ENCODE results near the gene RANBP3L.

The RANBP3L gene

GRCh38 chr5:36244076-36244475 is 57.6 kb downstream of the RANBP3L start:
- DNase-seq (ENCODE audit: low read depth, low spot score): no peak

- DNase-seq (ENCODE audit: low read depth, low spot score): no peak
Measured at GRCh38 chr5:36243653-36244052, 58.0 kb downstream of the RANBP3L start.

DNA sequence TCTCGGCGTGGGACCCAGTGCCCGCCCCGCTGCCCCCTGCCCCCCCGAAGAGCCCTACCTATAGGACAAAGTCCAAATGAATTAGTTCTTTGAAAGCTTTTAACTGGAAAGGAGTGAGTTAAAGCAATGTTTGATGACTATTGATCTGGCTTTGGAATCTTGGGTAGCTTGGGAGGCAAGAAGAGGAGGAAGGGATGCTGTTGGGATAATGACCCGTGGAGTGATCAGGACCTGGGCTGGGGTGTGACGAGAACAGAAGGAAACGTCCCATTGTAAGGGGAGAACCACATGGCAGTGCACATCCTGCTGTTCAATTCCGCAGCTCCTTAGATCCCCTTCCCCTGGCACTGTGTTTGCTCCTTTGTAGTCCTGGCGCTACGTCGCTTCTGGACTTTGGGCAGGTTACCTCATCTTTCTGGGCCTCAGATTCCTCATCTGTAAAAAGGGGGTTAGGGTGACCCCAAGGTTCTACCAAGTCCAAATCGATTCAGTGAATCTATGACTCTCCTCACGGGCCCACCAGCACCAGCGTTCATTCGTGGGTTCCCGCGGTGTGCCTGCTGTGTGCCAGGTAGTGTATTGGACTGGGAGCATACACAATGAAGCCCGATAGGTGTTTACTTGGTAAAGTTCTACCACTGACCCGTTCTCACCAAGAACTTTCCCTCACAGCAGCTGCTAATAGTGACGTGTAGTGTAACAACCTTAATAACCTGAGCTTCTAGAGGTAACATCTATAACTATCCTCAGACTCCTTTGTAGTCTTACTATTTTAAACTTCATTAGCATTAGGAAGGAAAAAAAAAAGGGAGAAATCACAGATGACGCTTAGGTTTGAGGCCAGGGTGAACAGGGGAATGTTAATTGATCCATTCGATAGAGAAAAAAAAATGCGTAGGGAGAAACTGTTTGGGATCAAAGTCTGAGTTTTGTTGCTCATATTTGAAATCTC is 58.9 kb downstream of the RANBP3L start:
- DNase-seq (ENCODE audit: low read depth, low spot score): no peak

GRCh38 chr5:36241631-36242533 is 59.8 kb downstream of the RANBP3L start, which contains the start of gene NADK2:
Gene NADK2 (minus strand): TSS chr5:36241925. CDS start chr5:36241798, 127 bp downstream.
- DNase-seq (ENCODE audit: low read depth, low spot score): peak; percentile 99

DNA sequence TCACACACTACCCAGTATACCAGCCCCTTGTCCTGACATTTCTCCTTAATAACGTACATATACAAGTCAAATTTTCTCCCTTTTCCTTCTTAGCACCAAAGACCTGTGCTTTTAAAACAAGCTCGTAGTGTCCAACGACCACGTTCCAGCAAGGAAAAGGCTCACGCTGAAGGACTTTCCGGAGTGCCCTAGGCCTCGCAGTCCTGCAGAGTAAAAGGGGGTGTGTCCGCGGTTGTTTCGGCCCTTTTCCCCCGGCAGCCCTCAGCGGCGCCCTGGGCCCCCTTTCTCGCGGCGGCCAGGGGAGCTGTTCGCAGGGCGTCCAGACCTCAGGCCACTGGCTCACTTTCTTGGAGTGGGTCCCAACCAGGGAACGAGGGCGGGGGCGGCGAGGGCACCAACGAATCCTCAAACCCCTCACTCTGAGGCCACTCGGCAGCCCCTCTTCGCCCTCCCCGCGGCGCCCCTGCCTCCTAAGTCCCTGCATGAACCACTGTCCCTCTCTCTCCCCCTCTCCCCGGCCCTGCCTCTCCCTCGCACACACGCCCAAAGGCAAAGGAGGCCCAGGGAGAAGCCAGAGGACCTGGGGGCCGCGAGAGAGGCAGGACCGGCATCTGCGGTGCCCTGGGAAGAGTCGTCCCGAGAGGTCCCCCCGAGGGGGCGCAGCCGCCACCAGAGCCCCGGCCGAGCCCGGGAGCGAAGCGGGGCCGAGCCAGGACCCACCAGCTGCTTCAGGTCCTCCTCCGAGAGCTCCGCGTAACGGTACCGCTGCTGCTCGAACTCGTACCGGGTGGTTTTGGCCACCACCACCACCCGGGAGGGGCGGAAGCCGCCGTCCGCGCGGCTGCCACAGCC is 60.7 kb downstream of the RANBP3L start:
- DNase-seq (ENCODE audit: low read depth, low spot score): peak; percentile 87

- no peak for DNase-seq (ENCODE audit: low read depth, low spot score)
Measured at GRCh38 chr5:36239370-36240293, 62.1 kb downstream of the RANBP3L start.

DNA sequence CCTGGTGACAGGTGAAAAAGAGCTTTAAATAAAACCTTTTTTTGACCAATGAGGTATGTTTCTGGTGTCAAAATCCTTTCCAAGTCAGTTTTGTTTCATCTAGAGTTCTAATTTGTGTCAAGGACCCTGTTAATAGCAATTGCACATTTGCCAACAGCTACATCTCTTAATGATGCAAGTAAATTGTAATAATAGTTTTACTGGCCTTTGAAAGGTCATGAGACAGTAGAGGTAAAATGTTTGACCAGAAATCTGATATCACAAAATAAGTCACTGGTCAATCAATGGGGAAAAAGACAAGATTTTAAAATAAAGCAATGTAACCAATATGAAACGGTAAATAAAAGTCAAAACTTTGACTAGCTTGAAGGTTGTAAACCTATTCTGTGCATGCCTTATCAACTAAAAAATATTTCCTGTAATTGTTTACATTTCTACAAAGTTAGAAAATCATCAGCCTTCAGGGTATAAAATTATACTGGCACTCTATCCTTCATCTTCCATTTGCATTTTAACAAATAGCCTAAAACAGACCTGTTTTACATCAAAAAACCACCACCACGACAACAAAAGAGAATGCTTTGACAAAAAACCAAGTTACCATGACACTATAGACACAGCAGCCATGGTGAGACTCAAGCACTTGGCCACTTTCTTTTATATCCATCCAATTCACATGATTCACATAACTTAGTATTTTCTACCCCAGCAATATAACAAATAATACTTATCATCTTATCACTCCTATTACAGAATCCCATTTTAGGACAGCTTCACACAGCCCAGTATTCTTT is 63.0 kb downstream of the RANBP3L start:
- DNase-seq (ENCODE audit: low read depth, low spot score): peak; percentile 1

DNA sequence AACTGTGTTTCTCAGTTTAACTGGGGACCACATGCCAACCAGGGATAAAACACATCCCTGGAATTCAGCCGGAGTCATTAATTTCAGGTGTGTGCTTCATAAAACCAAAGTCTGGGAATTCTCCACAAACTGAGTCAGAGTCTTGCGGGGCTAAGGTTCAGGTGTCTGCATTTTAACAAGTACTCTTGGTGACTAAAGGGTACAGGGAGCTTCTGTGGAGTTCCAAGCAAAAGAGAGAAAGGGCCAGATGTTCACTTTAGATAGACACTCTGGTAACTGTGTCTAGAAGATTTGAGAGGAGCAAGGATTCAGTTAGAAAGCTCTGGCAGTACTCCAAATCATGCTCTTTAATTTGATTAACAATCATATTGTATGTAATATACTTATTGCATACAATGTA is 64.0 kb downstream of the RANBP3L start:
- DNase-seq (ENCODE audit: low read depth, low spot score): peak; percentile 3

GRCh38 chr5:36236801-36237200 is 64.9 kb downstream of the RANBP3L start:
- no peak for DNase-seq (ENCODE audit: low read depth, low spot score)

- DNase-seq (ENCODE audit: low read depth, low spot score): no peak
Measured at GRCh38 chr5:36232533-36232932, 69.2 kb downstream of the RANBP3L start.

DNA sequence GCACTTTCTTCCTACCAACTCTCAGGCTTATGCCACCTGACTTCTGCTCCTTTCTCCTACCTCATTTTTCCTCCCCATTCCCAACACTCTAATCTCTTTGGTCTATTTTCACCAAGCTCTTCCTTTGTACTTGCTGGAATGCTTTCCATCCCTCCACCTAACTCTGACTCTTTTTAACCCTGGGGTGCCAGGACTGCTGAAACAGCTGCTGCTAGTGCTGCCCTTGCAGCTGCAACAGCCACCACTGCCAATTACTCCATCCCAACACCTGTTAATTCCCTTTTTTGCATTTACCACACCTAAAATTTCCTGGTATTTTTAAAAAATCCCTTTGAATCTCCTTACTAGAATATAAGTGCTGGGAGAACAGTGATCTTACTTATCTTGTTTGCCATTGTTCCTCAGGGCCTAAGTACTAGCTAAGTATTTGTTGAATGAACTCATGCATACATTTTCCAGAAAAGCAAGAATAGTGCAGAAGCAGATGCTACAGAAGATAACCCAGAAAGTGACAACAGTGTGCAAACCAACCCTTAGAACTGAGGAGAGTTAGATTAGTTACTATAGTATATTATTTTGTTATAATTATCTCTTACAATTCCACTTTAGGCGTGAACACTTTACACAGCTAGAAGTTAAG is 71.4 kb downstream of the RANBP3L start:
- no peak for DNase-seq (ENCODE audit: low read depth, low spot score)

- DNase-seq (ENCODE audit: low read depth, low spot score): no peak
Measured at GRCh38 chr5:36228505-36228904, 73.2 kb downstream of the RANBP3L start.

DNA sequence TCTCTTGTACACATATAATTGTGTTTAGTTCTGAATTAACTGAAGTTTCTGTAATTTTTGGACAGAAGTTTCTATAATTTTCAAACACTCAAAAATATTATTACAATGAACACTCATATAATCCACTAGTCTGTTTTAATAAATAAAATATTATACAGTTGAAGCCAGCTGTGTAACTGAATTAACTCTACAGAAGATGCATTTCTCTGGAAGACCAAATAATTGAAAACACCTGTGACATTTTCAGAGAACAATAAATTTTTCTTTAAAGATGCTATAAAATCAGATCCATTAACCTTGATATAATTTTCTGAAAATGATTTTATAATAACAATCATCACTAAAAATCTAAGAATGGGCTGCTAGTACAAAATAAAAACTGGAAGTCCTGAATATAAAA is 74.7 kb downstream of the RANBP3L start:
- DNase-seq (ENCODE audit: low read depth, low spot score): no peak

DNA sequence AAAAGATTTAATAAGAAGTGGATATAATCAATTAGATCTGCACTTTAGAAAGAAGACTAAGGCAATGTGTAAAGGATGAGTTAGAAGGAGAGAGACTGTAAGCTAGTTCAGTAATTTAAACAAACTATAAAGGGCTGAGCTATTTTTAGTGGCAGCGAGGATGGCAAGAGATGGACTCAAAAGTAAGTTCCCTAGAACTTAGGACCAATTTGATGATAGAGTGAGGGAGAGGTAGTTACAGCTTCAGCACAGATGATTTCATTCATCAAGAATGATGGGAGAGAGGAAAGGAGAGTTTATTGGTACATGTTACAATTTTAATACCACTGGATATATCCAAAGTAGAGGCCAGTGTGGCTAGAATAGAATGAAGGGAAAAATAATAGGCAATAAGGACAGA is 79.1 kb downstream of the RANBP3L start:
- no peak for DNase-seq (ENCODE audit: low read depth, low spot score)

- no peak for DNase-seq (ENCODE audit: low read depth, low spot score)
Measured at GRCh38 chr5:36217988-36218387, 83.7 kb downstream of the RANBP3L start.

GRCh38 chr5:36217567-36217966 is 84.1 kb downstream of the RANBP3L start:
- no peak for DNase-seq (ENCODE audit: low read depth, low spot score)

DNA sequence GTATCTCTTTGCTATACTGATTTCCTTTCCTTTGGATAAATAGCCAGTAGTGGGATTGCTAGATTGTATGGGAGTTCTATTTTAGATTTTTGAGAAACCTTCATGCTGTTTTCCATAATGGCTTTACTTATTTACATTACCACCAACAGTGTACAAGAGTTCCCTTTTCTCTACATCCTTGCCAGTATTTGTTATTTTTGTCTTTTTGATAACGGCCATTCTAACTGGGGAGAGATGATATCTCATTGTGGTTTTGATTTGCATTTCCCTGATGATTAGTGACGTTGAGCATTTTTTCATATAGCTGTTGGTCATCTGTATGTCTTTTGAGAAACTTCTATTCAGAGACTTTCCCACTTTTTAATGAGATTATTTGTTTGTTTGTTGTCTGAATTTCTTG is 85.8 kb downstream of the RANBP3L start:
- no peak for DNase-seq (ENCODE audit: low read depth, low spot score)

- no peak for DNase-seq (ENCODE audit: low read depth, low spot score)
Measured at GRCh38 chr5:36214436-36214835, 87.3 kb downstream of the RANBP3L start.

- no peak for DNase-seq (ENCODE audit: low read depth, low spot score)
Measured at GRCh38 chr5:36209664-36210063, 92.0 kb downstream of the RANBP3L start.

All from astrocyte of the hippocampus (primary cell).